Stimulated activated CD8-positive, alpha-beta memory T cell treated with anti-CD3 and anti-CD28 coated beads, Interleukin-4, amount 100 ng/mL, for 48 hours (primary cell): ENCODE results near the gene GOLPH3.
"Not testable (repeated sequence)": the region's sequence is repeated elsewhere in the genome, so short reads cannot be mapped to it uniquely, and the experiment has no call there.

Experiments
- DNase-seq: peaks from one replicate; pipeline ENCODE4 v3.0.0-alpha.2; 2020

GOLPH3 gene

GRCh38 chr5:32132757-32133156, 41.4 kb downstream of the GOLPH3 start:
- no peak for DNase-seq

- DNase-seq = no peak
Observed at GRCh38 chr5:32131604-32132003, 42.5 kb downstream of the GOLPH3 start.

- DNase-seq = no peak
Observed at GRCh38 chr5:32130865-32131264, 43.3 kb downstream of the GOLPH3 start.

GRCh38 chr5:32129074-32129598, 45.0 kb downstream of the GOLPH3 start:
- DNase-seq = no peak

GRCh38 chr5:32127711-32128110, 46.4 kb downstream of the GOLPH3 start:
- no peak for DNase-seq

DNA sequence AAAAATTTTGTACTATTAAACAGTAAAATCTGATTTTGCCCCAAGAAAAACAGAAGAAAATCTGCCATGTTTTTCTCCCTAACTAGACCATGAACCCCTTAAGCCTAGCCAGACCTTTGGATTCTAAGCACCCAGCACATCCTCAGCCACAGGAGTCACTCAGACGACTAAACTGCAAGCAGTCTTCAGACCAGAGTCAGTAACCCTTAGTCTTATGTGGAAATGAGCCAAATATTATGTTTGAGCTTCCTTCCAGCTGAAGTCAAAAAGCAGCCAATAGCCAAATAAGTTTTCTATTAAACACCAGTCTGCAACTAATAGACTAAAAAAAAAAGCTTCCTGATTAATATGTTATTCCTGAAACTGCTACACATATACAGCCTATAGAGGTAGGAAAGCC, 47.4 kb downstream of the GOLPH3 start:
- no peak for DNase-seq

- DNase-seq = no peak
Observed at GRCh38 chr5:32123889-32124676, 50.0 kb downstream of the GOLPH3 start.

DNA sequence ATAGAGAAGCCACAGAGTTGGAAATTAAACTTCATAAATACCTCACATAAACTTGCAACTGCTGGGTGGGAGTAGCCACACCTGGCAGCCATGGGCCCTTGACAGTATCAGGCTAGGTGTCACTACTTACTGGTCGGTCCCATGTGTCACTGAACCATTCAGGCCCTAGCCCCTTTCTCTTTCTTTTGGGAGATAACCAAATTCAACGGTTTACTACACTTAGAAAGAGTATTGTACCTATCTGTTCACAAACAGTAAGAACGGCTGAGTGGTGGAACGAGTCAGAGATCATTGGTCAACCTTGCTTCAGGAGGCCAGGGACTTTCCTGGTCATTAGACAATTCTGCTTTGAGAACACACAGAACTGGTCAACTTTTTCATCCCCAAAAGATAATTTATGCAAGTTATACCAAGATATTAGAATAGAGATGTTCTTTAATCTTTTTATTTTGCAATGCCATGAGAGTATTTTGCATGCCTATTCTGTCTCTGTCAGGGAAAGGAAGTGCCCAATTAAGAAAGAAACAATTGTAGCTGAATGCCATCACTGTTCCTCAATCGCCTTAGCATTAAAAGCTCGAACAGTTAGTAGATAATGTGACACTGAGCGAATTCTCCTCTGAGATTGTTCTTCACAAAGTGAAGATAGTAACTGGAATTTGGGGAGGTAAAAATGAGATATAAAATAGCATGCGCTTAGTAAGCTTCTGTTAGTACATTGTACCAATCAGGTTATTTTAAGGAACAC, 50.9 kb downstream of the GOLPH3 start:
- no peak for DNase-seq

- not testable (repeated sequence) for DNase-seq
Observed at GRCh38 chr5:32118922-32119321, 55.2 kb downstream of the GOLPH3 start.

- DNase-seq = no peak
Observed at GRCh38 chr5:32116574-32117313, 57.4 kb downstream of the GOLPH3 start.

DNA sequence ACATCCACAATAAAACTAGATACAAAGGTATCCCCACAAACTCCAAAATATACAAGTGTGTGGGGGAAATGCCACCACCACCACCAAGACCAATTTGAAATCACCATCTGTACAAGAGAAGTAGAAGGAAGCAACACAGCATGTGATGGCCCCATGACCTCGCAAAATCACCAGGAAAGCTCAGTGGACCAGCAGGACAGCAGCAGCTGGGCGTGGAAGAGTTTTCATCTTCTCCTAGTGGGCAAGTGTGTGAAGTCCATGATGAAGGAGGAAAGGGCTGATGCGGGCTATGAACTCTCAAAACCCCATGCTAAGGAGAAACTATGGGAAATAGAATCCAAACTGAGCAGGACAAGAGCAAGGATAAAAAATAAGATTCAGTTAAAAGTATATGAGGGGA, 58.1 kb downstream of the GOLPH3 start:
- no peak for DNase-seq

GRCh38 chr5:32110111-32110696, 63.9 kb downstream of the GOLPH3 start:
- DNase-seq = no peak

GRCh38 chr5:32109236-32109635, 64.9 kb downstream of the GOLPH3 start:
- DNase-seq = no peak

- DNase-seq = no peak
Observed at GRCh38 chr5:32108167-32108566, 66.0 kb downstream of the GOLPH3 start.

DNA sequence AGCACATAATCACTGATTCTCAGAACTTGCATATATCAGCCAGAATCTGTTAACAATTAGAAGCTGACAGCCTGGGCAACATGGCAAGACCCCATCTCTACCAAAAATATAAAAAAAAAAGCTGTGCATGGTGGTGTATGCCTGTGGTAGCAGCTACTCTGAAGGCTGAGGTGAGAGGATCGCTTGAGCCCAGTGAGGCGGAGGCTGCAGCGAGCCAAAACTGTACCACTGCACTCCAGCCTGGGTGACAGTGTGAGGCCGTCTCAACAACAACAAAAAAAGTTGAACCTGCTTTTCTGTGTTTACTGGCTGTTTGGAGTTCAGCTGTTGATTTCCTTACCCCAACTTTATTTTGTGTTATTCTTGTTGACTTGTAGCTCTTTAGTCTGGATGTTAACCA, 66.8 kb downstream of the GOLPH3 start:
- DNase-seq = no peak

DNA sequence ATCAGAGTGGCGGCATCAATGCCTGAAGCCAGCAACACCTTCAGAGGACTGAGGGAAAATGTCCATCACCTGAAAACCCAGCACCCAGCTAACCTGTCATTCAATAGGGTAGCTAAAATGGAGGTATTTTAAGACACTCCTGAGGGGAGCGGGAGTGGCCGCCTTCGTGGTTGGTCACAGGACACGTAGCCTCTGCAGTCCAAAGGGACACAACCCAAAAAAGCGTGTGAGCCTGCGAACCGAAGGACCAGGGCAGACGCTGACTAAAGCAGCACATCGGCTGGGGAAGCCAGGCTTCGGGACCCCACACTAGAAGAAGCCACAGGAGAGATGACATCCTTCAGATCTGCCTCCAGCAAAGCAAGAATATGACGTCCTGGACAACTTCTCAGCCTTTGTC, 70.6 kb downstream of the GOLPH3 start:
- DNase-seq = no peak

GRCh38 chr5:32102254-32102986, 71.7 kb downstream of the GOLPH3 start:
- DNase-seq = no peak

- DNase-seq = no peak
Observed at GRCh38 chr5:32100691-32101302, 73.3 kb downstream of the GOLPH3 start.

DNA sequence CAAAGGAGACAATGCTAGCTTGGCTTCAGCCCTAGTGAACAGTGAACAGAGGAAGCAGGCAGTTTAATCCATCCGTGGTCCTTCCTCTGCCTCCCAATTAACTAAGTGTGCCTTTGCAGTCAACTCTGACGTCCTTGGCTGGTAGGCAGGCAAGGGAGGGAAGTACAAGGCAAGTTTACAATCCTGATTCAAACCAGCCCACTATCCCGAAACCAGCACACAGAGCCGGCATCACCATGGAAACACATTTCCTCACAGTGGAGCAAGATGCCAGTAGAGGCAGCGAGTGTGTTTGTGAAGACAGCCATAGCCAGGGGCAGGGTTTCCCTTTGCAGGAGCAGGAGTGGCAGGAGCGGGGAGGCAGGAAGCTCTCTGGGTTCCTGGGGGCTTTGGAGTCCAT, 73.9 kb downstream of the GOLPH3 start:
- no peak for DNase-seq

DNA sequence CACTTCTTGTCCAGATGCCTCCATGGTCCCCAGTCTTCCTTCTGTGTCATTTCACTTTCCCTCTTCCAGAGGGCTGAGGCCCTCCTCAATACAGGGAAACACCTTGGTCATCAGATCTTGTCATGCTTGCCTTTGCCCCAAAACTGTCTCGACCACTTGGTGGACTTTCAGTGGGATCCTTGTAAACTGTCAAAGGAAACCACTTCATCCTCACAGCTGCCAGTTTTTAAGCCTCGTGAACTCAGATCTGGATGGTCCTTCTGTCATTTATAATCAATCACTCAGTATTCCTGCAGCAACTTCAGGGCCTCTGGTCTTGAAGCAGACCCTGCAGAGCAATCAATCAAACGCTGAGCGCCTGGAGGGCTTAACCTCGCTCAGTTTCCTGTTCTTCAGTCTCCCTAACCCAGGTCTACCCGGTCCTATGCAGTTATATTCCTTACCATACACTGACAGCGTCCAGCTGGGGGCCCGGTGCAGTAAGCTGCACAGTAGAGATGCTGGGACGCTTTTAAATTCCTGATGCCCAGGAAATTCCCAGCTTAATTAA, 74.6 kb downstream of the GOLPH3 start:
- DNase-seq = no peak

DNA sequence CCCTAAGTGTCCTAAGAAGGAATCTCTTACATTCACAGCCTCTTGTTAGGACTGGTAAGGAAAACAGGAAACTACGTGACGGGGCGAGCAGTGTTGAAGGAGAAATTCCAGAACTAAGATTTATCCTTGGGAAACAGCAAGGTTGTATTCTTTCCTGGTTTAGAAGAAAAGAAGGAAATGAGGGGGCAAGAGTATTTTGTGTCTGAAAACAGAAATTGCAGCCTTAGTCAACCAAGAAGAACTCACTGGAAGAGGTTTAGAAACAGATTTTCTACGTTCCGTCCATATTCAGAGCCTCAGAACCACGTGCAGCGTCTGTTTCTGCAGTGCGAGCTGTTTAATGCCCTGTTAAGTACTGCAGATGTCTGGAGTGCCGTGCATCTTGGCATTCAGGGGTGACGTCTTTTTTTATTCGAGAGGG, 75.2 kb downstream of the GOLPH3 start:
- DNase-seq = no peak

DNA sequence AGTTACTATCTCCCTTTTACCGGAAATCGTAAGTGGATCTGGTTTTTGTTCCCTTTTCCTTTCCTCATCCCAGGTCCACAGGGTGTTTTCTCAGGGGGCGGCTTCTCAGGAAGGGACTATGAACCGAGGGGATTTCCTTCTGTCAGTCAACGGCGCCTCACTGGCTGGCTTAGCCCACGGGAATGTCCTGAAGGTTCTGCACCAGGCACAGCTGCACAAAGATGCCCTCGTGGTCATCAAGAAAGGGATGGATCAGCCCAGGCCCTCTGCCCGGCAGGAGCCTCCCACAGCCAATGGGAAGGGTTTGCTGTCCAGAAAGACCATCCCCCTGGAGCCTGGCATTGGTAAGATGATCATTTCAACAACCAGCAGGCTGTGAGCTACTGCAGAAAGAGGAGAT, 75.8 kb downstream of the GOLPH3 start:
- DNase-seq = no peak
